NCI-H460 (cell line): Measurements from ENCODE around the gene ADM2. TPM values are rescaled to one million over a fixed set of nuclear protein-coding genes. Genes with fewer than 3 reads are reported as not detected.

Source experiments
- DNase-seq: peaks from one replicate; pipeline ENCODE4 v3.0.0-alpha.2; 2016; ENCODE audit warnings: low read depth; ENCODE audit errors: extremely low read depth
- total RNA-seq: library from RNA; depleted of rRNA; stranded (reverse); fragments of >200 nt; shearing (Covaris generic); gene quantifications from 2 replicates; pipeline ENCODE4 v1.2.3, GENCODE V29; 2014

The ADM2 gene
- total RNA-seq, 1 experiment from 2014 or later: 9.2 TPM

DNA sequence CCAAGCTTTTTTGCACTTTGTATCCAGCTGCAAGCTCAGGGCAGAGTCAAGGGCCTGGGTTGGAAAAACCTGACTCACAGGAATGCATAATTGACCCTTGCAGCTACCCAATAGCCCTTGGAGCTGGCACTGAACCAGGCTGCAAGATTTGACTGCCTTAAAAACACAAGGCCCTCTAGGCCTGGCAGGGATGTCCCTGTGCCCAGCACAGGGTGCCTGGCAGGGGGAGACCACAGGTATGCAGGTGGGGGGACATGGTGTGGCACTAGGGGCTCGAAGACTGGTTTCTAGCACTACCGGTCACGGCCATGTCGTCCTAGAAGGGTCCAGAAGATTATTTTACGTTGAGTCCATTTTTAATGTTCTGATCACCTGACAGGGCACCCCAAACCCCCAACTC, 36.7 kb upstream of the ADM2 start:
- no peak for DNase-seq

DNA sequence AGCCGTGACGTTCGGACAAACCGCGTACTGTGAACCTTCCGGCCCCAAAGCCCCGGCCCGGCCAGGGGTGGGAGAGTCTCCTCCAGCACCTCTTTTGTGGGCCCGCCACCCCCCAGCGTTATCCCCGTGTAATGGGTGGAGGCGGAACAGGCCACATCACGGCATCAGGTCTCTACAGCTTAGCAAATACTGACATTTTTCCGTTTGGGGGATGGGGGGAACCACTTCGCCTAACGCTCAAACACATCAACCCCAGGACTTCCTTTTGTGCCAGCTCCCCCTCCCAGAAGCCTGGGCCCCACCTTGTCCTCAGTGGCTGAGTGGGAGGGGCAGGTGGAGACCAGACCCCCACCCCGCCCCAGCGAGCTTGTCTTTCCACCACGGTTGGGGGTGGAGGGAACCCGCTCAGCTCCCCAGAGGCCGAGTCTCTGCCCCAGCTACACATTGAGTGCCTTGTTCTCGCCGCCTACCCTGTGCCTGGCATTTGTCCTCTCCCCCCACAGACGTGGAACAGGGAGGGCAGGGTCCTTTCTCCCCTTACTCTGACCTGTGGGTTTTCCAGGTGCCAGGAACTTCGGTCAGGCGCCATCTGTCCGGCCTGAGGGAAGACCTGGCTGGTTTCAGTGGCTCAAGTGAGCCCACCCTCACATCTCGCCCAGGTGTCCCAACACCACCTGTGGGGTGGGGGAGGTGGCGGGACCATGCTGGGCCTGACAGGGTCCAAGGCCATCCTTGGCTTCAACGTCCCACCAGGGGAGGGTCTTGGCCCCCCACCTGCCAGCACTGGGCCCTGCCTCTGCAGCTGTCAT, 36.1 kb upstream of the ADM2 start:
- DNase-seq: no peak

DNA sequence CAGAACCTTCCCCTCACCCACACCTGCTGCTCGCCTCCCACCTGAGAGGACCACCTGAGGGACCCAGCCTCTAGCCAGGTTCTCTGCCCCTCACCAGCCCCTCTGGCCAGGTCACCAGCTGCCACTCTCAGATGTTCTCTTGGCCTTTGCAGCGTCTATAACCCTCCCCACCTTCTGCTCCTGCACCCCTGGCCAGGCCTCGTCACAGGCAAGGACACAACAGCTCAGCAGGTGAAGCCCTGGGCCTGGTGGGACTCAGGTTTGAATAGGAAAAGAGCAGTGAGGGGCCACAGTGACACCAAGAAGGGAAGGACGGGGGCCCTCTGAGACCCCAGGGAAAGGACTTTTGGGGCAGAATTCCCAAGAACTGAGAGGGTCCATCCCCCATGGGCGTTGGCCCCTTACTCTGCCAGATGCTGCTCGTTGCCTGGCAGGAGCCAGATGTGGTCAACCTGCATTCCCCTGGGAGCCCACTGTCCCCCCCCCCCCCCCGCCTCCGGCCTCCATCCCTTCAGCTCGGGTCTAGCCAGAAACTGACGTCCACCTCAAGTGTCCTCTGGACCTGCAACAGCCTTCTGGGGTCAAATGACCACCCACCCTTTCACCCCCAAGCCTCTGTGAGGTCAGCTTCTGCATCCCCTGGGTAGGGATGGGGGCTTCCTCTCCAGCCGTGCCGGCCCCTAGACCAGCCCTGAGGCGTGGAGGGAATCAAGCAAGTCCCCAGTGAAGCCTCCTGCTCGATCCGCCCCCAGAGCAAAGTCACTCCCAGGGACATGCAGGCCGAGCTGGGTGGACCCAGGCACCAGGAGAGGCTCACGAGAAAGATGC, 35.2 kb upstream of the ADM2 start:
- no peak for DNase-seq

DNA sequence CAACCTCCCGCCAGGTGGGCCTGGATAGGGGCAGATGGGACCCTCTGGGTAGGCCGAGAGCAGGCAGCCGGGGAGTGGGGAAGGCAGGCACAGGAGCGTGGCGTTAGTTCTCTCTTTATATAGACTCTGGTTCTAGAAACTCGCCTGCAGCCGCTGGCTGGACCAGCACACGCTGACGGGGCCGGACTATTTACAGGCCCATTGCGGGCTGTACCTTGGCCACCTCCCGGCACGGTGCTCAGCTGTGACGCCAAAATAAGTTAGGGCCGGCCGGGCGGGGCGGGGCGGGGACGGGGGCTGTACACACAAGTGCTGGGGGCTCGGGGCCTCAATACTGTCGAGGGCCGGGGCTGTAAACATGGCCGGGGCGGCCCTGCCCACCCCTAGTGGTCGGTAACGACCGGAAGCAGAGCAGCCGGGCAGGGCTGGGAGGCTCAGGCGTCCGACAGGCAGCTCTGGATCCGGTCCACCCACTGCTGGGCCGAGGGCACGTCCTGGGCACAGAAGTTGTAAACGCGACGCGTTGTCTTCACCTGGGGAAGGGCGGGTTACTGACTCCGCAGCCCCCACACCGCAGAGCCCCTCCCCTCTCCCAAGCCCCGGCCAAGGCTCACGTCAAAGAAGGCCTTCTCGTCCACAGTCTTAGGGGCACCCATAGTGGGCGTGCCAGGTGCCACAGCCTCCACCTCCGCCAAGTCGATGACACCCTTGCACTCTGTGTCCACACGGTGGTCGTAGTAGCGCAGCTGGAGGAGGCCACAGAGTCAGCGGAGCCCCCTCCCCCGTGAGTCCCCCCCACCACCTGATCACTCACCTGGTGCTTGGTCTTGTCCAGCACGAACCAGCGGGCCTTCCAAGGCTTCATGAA, 34.4 kb upstream of the ADM2 start:
- DNase-seq: no peak

DNA sequence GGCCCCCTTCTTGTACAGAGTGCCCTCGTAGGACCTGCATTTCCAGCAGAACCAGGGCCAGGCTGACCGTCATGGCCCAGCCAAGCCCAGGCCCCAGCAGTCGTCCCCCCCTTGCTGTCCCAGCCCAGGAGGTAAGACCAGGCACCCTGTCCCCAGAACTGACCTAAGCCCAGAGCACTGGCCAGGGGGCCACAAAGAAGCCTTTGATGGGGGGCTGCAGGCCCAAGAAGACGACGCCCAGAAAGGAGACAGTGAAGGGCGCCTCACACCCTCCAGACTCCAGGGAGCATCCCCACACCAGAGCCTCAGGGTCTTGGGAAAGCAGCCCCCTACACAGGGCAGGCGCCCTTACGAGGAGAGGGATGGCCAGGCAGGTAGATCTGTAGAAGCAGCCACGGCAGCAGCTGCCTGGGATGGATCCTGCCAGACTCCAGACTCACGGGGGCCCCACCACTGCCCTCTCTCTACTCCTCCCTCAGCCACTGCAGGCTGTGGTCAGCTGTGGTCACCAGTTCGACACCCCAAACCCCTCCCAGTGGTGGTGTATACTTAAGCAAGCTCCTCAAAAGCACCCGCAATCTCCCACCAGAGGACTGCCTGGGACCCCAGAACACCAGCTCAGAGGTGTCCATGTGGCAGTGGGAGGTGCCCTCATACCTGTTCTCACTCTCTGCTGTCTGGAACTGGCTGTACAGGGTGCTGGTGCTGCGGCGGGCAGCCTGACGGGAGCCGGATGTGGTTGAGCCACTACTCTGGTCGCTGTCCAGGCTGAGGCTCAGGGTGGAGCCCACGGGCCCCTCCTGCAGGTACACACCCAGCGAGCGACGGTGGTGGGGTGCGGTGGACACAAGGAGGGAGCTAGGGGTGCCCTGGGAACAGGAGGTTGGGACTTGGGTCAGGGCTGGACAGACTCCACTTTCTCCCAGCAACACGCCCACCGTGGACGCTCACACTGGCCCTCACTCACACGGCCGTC, 33.5 kb upstream of the ADM2 start:
- DNase-seq: no peak

DNA sequence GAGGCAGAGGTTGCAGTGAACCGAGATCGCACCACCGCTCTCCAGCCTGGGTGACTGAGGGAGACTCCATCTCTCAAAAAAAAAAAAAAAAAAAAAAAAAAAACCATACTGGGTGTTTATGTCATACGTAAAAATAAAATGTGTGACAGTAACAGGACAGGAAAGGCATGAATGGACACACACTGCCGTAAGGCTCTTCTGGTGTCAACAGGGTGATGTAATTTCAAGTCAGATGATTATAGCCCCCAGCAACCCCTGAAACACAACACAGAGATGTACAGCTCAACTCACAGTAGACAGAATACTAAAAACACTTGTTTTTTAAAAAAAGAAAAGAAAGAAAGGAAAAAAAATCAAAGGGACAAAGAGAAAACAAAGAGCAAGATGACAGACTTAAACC, 28.7 kb upstream of the ADM2 start:
- no peak for DNase-seq

DNA sequence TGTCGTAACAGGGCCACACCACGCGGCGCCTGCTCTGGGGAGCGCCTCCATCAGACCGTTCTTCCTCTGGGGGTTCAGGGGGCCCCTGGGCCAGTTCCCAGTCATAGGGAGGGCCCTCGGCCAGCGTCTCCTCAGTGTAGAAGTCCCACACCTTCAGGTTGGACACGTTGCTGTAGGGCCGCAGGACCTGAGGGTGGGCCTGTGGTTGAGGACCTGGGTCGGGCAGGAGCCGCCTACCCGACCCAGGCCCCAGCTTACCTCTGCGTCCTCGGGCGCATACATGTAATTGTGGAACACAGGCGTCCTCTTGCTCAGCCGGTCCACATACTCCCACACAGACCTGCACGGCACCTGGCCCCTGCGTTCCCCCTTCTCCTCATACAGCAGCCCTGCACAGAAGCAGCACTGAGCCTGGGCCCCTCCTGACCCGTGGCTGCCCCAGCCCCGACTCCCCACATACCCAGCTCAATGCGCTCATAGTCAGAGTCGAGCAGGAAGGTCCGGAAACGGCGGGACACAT, 26.7 kb upstream of the ADM2 start:
- no peak for DNase-seq

DNA sequence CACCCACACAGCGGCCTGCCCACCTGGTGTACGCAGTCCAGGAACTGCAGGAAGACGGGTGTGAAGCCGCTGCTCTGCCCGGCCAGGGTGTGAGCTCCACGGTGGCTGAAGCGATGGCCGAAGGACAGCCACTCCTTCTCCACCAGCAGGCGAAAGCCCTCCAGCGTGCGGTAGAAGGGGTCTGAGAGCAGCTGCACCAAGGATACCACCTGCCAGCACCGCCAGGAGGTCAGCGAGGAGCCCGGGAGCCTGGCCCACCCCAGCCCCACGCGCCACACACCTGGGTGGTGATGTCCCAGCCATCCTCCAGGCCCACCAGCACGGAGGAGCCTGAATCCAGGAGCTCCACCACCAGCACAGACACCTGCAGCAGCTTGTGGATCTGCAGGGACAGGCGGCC, 26.1 kb upstream of the ADM2 start:
- no peak for DNase-seq

DNA sequence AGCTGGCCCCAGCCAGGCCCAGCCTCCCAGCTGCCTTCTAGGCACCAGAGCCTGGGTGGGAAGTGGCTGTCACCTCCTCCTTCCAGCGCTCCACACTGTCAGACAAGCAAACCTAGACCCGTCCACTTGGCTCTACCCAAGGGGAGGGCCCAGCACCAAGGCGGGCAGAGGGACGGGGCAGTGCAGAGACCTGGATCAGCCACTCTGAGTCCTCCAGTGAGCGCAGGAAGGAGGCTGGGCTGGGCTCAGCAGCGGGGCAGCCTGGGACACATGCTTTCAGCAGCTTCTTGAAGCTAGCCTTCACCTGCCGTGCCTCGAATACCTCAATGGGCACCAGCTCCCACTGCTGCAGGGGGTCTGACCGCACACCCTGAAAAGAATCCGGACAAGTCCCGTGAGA, 25.3 kb upstream of the ADM2 start:
- DNase-seq: no peak

DNA sequence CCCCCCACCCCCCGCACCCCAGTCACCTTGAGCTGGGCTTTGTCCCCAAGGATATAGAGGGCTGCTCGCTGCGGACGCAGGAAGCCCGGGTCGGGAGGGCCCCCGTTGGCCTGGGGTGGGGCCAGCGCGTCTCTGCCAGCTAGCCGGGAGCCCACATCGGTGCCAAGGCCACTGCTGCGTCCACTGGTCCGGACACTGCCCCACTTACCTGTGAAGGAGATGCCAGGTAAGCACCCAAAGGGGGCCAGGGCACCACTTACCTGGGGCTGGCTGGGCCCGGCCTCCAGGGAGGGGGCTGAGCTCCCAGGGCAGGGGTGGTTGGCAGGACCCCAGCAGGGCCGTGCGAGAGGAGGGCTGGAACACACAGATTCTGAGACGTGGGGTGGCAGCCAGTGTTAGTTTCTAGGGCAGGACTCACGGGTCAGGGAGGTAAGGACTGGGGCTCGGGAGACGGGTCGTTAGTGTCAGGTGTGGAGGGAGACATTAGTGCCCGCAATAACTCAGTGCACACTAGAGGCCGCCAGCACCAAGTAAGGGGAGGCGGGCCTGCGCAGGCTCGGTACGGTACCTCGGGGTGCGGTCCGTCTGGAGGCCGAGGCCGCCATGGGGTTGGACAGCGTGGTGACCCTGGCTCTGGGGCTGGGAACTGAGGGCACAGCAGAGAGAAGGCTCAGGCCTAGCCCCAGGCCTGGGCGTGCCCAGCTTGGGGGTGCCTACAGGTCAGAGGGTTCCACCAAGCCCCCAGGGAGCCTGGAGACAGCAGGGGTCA, 24.7 kb upstream of the ADM2 start:
- DNase-seq: no peak

DNA sequence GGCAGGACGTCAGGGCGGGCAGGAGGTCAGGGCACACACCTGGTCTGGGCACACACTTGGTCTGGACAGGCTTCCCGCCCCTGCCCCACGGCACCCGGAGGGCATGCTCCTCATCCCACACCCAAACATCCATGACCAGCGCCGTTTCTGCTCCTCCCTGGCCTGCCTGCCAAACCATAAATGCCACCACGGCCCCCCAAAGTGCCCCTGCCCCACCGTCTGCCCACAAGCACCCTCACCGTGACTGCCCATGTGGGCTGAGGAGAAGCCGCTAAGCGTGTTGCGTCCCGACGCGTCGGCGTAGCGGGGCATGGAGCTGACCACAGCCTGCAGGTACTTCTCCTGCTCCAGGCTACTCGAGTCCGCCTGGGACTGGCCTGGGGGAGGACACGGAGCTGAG, 22.3 kb upstream of the ADM2 start:
- DNase-seq: no peak

DNA sequence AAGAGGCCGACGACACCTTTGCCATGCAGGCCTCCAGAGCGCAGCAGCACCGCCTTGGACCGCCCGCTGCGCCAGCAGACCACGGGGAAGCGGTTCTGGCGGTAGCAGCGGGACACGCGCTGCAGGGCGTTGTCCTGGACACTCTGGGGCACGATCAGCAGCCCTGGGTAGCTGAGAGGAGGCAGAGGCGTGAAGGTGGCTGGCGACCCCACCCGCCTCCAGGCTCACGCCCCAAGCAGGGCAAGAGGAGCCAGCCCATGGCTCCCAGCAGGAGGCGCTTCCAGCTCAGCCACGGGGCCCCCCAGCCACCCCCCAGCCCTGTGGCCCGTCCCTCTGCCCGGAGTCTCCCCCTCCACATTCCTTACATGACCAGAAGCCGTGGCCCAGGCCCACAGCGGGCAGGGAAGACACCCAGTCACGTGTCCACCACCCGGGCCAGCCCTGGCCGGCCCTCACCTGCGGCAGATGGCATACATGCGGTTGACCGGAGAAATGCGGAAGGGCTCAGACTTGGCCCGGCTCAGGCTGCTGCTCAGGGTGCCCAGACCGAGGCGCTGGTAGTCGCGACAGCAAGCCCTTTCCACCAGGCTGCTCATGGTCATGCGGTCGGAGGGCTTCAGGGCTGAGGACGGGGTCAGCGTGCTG, 21.7 kb upstream of the ADM2 start:
- DNase-seq: no peak

DNA sequence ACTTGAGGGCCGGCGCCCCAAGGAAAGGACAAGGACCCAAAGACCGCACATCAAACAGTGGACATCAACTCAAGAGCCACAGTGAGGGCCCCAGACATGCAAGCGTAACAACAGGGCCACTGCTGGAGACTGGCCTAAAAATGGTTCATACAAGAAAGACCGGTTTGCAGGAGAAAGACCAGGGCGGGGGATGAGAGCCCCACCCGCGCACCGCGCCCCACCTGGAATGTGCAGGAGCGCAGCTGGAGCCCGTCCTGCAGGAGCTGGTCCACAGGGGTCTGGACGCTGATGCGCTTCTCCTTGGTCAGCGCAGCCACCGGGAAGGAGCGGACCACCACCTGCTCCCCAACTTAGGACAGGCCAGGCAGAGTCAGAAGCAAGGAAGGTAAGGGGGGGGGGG, 20.4 kb upstream of the ADM2 start:
- no peak for DNase-seq

DNA sequence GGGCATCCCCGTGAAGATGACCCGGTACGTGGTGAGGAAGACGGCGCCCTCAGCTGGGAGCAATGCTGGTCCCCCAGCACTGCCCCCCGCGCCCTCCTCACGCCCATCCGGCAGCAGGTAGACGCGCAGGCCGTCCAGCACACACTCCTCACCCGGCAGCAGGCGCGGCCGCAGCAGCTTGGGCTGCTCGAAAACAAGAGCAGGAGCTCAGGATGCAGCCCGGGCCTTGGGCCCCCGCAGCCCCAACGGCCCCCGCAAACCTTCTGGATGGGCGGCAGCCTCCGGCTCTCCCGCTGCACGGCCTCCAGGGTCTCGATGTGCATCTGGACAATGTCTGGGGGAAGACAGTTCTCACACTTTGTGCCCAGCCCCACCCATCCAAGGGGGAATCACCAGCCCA, 19.8 kb upstream of the ADM2 start:
- no peak for DNase-seq

DNA sequence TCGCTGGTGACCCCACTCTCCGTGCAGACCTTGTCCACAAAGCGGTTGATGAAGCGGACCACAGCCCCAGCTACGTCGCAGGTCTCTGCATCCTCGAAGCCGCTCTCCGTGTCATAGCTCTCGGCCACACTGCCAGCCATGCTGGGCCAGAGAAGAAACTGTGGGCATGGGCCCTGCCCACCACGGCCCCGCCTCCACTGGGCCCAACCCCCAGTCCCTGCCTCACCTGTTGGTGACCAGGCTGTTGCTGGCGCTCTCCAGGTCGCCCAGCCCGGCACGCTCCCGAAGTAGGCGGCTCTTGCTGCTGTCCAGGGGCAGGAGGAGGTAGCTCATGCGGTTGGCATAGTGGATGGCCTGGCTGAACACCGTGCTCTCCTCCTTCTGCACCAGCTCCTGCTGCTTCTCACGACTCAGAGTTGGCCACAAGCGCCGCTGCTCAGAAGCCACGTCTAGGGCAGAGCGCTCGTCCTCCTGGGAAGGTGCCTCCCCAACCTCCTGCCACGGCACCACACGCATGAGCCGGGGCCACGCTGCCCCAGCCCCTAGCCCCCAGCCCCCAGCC, 19.3 kb upstream of the ADM2 start:
- no peak for DNase-seq

DNA sequence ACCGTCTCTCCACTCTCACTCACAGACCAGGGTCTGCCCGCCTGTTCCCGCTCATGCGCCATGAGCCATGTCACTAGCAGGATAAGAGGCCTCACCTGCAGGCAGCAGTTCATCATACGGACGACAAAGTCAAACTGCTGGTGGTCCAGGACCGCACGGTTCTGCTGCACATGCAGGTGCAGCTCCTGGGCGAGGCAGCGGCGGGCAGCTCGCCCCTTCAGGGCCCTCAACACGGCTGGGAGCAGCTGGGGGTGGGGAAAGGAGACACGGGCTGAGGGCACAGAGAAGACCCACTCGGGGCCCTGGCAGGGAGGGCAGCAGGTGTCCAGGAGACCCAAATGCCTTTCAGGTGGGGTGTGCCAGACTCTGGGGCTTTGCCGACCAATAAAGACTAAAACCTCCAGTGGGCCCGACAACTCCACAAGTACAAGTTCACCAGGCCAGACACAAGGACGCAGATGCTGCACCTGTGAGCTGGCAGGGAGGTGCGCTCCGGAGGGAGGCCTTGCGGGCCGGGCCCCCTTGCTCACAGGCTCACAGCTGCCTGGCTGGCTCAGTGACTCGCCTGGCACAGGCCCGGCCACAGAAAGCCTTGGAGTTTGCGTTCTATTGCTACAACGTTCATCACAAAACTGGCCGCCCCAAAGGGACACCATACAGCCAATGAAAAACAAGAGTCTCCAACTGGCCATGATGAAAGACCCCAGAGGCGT, 18.0 kb upstream of the ADM2 start:
- no peak for DNase-seq

DNA sequence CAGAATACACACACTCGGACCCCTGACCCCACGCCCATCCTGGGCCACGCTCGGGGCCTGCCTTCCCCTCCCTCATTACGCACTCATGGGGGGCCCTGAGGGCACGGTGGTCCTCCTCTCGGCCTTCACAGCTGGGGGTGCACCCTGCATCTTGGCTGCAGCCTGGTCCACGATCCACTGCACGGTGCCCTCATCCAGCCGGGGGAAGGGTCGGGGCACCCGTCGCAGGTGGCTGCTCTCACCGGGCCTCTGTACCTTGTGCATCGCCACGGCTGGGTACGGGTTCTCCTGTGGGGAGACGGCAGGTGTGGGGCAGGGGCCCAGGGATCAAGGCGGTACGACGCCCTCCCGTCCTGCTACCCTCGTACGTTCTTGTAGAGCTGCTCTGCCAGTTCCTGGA, 16.9 kb upstream of the ADM2 start:
- DNase-seq: no peak
